Measurements from ENCODE around the gene FGD2.

DNA sequence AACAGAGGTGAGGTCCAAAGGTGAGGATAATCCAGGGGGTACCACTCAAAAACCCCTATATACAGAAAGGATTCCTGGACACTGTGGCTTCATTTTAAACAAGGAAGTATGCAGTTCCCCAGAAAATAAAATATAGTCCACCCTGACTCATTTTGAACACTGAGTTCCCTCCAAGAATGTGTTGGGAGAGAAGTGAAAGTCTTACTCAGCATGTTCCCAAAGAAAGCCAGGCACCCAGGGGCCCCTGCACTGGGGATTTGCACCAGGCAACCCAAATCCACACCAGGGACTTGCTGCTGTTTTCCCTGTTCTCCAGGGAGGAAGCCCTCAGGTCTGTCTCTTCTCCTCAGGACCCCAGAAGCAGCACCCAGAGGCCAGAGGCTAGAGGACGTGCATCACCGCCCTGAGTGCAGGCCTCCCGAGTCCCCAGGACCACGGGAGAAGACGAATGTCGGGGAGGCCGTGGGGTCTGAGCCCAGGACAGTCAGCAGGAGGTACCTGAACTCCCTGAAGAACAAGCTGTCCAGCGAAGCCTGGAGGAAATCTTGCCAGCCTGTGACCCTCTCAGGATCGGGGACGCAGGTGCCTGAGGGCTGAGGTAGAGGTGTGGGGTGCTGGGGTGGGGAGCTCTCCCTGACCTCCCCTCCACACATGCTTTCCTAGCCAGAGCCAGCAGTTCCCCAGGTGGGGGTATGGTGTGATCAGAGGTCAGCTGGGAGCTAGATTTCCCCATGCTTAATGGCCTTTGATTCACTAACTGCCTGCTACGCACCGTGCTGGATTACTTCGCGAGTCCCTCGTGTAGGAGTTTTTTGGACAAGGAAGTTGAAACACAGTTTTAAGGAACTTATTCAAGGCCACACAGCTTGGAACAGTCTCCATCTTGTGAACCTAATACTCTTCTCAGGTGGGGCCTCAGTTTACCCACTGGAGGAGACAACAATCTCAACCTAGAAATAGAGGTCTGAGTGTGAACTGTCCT, 3.3 kb downstream of the FGD2 start:
- TF ChIP-seq, protein P1, sequence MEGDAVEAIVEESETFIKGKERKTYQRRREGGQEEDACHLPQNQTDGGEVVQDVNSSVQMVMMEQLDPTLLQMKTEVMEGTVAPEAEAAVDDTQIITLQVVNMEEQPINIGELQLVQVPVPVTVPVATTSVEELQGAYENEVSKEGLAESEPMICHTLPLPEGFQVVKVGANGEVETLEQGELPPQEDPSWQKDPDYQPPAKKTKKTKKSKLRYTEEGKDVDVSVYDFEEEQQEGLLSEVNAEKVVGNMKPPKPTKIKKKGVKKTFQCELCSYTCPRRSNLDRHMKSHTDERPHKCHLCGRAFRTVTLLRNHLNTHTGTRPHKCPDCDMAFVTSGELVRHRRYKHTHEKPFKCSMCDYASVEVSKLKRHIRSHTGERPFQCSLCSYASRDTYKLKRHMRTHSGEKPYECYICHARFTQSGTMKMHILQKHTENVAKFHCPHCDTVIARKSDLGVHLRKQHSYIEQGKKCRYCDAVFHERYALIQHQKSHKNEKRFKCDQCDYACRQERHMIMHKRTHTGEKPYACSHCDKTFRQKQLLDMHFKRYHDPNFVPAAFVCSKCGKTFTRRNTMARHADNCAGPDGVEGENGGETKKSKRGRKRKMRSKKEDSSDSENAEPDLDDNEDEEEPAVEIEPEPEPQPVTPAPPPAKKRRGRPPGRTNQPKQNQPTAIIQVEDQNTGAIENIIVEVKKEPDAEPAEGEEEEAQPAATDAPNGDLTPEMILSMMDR (IDR thresholded peaks at IDR 0.05; ENCODE audit: low read length), result no peak
- no peak for TF ChIP-seq EZH2 (IDR thresholded peaks at IDR 0.05; ENCODE audit: borderline replicate concordance, low read length)

All from OCI-LY1 (cell line).